ENCODE results near the gene ZNF423. TPM values are rescaled to one million over a fixed set of nuclear protein-coding genes. Genes with fewer than 3 reads are reported as not detected.

ZNF423 gene
- total and polyA plus RNA-seq, 9 of the 15 experiments (the other 6 are each of a cell fraction or from before 2014, with no cell fraction given), result not detected

- Histone ChIP-seq H3K9ac (ENCODE audit: insufficient read depth in 1 of 2, low read depth in 2 of 2, low read length in 2 of 2) (no peak overlapping the region), H3K9me1 (ENCODE audit: control insufficient read depth, insufficient read depth, low read length) (no peaks in the 10 kb centered on the region), H2AFZ (ENCODE audit: low read depth, low read length) (no peak overlapping the region), H3K4me1 (replicated peaks in 1 of 2; ENCODE audit: control insufficient read depth in 2 of 2, insufficient read depth in 2 of 2, low read length in 2 of 2) (no peaks in the 10 kb centered on the region; a peak in 1 of 5 replicates), H4K20me1 (replicated peaks; ENCODE audit: control insufficient read depth, insufficient read depth, low read length) (no peaks in the 10 kb centered on the region), H3K4me3 (no peak overlapping the region), H3K79me2 (ENCODE audit: control insufficient read depth, insufficient read depth, low read length) (no peaks in the 10 kb centered on the region), H3K4me2 (ENCODE audit: insufficient read depth, low read length) (no peak overlapping the region), H3K27ac (ENCODE audit: extremely low read depth, low read depth, low read length) (no peak overlapping the region), H3K27me3 (ENCODE audit: control insufficient read depth in 2 of 2, insufficient read depth in 2 of 2, low read length in 2 of 2) (peaks cover 2 to 38% of the 10 kb centered on the region in 2 experiments; a peak in 3 of 5 replicates), H3K36me3 (ENCODE audit: control insufficient read depth, insufficient read depth, low read length) (no peaks in the 10 kb centered on the region), H3K9me3 (replicated peaks; ENCODE audit: control insufficient read depth, insufficient read depth, low read depth, low read length) (no peaks in the 10 kb centered on the region)
- no TSS peak for BruUV-seq (replicated peaks)
- intact Hi-C loops (cut with micrococcal nuclease), result no loop called here
- WGBS (ENCODE audit: insufficient coverage, low coverage, missing lambda C conversion rate), result 0% methylated on average over 9 of the region's 9 CpGs
- ATAC-seq, result no peak
- CTCF ChIA-PET (ENCODE audit: low intra/inter-chr PET ratio), result no interaction called here
- TF ChIP-seq REST (IDR thresholded peaks at IDR 0.05; ENCODE audit: borderline replicate concordance) (no peak), REST (CRISPR knock-in tag; IDR thresholded peaks at IDR 0.05; ENCODE audit: low read depth) (no peak), MBD2 (IDR thresholded peaks at IDR 0.05; ENCODE audit: borderline replicate concordance, low read depth) (no peak), CUX1 (CRISPR knock-in tag; IDR thresholded peaks at IDR 0.05) (no peak), TRIM24 (IDR thresholded peaks at IDR 0.05) (no peak), KDM2B (CRISPR knock-in tag; IDR thresholded peaks at IDR 0.05) (no peak)
- TF ChIP-seq, protein P1, sequence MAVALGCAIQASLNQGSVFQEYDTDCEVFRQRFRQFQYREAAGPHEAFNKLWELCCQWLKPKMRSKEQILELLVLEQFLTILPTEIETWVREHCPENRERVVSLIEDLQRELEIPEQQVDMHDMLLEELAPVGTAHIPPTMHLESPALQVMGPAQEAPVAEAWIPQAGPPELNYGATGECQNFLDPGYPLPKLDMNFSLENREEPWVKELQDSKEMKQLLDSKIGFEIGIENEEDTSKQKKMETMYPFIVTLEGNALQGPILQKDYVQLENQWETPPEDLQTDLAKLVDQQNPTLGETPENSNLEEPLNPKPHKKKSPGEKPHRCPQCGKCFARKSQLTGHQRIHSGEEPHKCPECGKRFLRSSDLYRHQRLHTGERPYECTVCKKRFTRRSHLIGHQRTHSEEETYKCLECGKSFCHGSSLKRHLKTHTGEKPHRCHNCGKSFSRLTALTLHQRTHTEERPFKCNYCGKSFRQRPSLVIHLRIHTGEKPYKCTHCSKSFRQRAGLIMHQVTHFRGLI (CRISPR knock-in tag; IDR thresholded peaks at IDR 0.05), result no peak
- DNase-seq (ENCODE audit: extremely low read depth in 1 of 4, low spot score in 3 of 4), result no peak
- in situ Hi-C loops (cut with MboI), result no loop called here
- FAIRE-seq, result no peak
- POLR2A ChIA-PET, result no interaction called here
Observed at GRCh38 chr16:49542391-49542891, 313.5 kb downstream of the ZNF423 start.
